Dermis microvascular lymphatic vessel endothelial cell (primary cell): ENCODE results near the gene TP53I3. TPM values are rescaled to one million over a fixed set of nuclear protein-coding genes. Genes with fewer than 3 reads are reported as not detected.
"Not testable (repeated sequence)": the region's sequence is repeated elsewhere in the genome, so short reads cannot be mapped to it uniquely, and the experiment has no call there.

ENCODE experiments used
- DNase-seq, 2 donors: peaks; one replicate each; pipeline versions ENCODE4 v3.0.0 to v3.0.0-alpha.2; 2010; ENCODE audit warnings: low read depth in 2 of 2
- total RNA-seq: library from RNA; depleted of rRNA; stranded (reverse); fragments of >200 nt; gene quantifications from 2 replicates; pipeline ENCODE4 v1.2.1, GENCODE V29; 2014

TP53I3 gene
- total RNA-seq = 42.1 and 55.3 TPM in 2 replicates

- peak; percentile 68 to 93 for DNase-seq
Observed at GRCh38 chr2:24084386-24085199, at the start of gene TP53I3. TP53I3 (minus strand) TSS chr2:24084834; CDS start chr2:24084326, 508 bp downstream.

- DNase-seq = no peak
Observed at GRCh38 chr2:24132543-24132942, 47.9 kb upstream of the TP53I3 start.

GRCh38 chr2:24125956-24126355, 41.3 kb upstream of the TP53I3 start:
- no peak for DNase-seq

- peak in 1 of 2 donors; percentile 44 for DNase-seq
Observed at GRCh38 chr2:24123922-24124580, 39.4 kb upstream of the TP53I3 start.

- peak; percentile 36 to 91 for DNase-seq
Observed at GRCh38 chr2:24123195-24123921, 38.7 kb upstream of the TP53I3 start, which contains the start of the genes FAM228B and PFN4. FAM228B (plus strand) TSS chr2:24123469; CDS start chr2:24124362, 893 bp downstream. PFN4 (minus strand) TSS chr2:24123334; CDS start chr2:24122535, 799 bp downstream.

GRCh38 chr2:24122366-24123194, 37.9 kb upstream of the TP53I3 start:
- DNase-seq = no peak

- DNase-seq = no peak
Observed at GRCh38 chr2:24121469-24121868, 36.8 kb upstream of the TP53I3 start.

GRCh38 chr2:24121066-24121465, 36.4 kb upstream of the TP53I3 start:
- DNase-seq = no peak

- no peak for DNase-seq
Observed at GRCh38 chr2:24117902-24118301, 33.3 kb upstream of the TP53I3 start.

- no peak for DNase-seq
Observed at GRCh38 chr2:24115057-24115456, 30.4 kb upstream of the TP53I3 start.

GRCh38 chr2:24111407-24111901, 26.8 kb upstream of the TP53I3 start:
- no peak for DNase-seq

- no peak for DNase-seq
Observed at GRCh38 chr2:24110660-24111303, 26.1 kb upstream of the TP53I3 start.

GRCh38 chr2:24109431-24109830, 24.8 kb upstream of the TP53I3 start:
- DNase-seq = not testable (repeated sequence)

- DNase-seq = no peak
Observed at GRCh38 chr2:24107336-24107735, 22.7 kb upstream of the TP53I3 start.

- DNase-seq = no peak
Observed at GRCh38 chr2:24106786-24107185, 22.2 kb upstream of the TP53I3 start.

- DNase-seq = no peak
Observed at GRCh38 chr2:24105816-24106215, 21.2 kb upstream of the TP53I3 start.

- DNase-seq = no peak
Observed at GRCh38 chr2:24104906-24105305, 20.3 kb upstream of the TP53I3 start.

GRCh38 chr2:24104110-24104650, 19.5 kb upstream of the TP53I3 start:
- DNase-seq = no peak

GRCh38 chr2:24102677-24103076, 18.0 kb upstream of the TP53I3 start:
- DNase-seq = no peak

GRCh38 chr2:24101992-24102391, 17.4 kb upstream of the TP53I3 start:
- DNase-seq = no peak
